ENCODE measurements around the gene TERT. TPM values are rescaled to one million over a fixed set of nuclear protein-coding genes. Genes with fewer than 3 reads are reported as not detected.

Gene TERT
- total RNA-seq, 2 donors from 2014 or later, result 3.5 to 16.6 TPM

- ATAC-seq (no peak), DNase-seq (ENCODE audit: low spot score in 2 of 2) (no peak)
- Mint-ChIP-seq H3K36me3 (no peaks in the 10 kb centered on the region), H3K9me3 (no peaks in the 10 kb centered on the region), H3K27ac (no peak overlapping the region)
Measured at GRCh38 chr5:1208743-1209488, 86.0 kb downstream of the TERT start.

- DNase-seq (ENCODE audit: low spot score in 2 of 2) (no peak), ATAC-seq (no peak)
- no peaks in the 10 kb centered on the region for H3K9me3 Mint-ChIP-seq
- no peak overlapping the region for H3K27ac Mint-ChIP-seq
- no peaks in the 10 kb centered on the region for H3K36me3 Mint-ChIP-seq
Measured at GRCh38 chr5:1208221-1208742, 86.6 kb downstream of the TERT start.

- H3K27ac Mint-ChIP-seq, result no peak overlapping the region
- H3K36me3 Mint-ChIP-seq, result no peaks in the 10 kb centered on the region
- ATAC-seq (no peak), DNase-seq (ENCODE audit: low spot score in 2 of 2) (no peak)
- no peaks in the 10 kb centered on the region for H3K9me3 Mint-ChIP-seq
Measured at GRCh38 chr5:1207555-1207954, 87.3 kb downstream of the TERT start.

DNA sequence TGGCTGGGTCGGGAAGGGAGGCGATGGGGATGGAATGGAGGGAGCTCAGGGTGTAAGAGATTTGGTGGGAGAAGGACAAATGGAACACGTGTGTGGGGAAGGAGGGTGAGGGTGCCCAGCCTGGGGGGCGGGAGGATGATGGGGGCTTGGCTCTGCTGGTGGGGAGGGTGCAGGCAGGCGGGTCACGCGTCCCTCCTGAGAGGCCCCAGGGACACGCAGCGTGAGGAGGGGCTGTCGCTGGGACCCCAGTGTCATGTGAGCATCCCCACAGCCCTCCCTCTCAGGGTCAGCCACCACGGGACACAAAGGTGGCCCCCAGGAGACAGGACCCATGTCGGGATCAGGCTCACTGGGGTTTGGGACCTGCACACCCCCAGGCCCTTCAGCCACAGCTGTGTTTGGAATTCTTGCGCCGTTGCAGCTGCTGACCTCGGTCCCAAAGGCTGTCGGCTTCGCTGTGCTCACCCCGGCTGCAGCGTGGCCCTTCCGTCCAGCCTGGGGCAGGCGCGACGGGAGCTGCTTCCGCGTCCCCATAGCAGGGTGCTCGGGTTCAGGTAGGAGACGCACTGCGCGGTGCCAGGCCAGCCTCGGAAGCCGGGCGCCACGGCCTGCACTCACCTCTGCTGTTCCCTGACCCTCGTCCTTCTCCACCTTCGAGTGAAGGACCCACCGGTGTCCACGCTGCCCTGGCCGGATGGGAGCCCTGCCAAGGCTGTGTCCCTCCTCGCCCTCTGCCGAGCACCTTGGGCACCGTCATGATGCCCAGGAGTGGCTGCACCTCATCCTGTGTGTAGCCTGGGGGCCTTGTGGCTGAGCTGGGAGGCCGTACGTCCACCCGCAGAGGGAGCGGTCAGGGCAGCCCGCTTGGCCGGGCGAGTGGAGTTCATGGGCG is 88.1 kb downstream of the TERT start:
- no peaks in the 10 kb centered on the region for H3K9me3 Mint-ChIP-seq
- ATAC-seq (no peak), DNase-seq (ENCODE audit: low spot score in 2 of 2) (no peak)
- H3K27ac Mint-ChIP-seq, result no peak overlapping the region
- H3K36me3 Mint-ChIP-seq, result no peaks in the 10 kb centered on the region

DNA sequence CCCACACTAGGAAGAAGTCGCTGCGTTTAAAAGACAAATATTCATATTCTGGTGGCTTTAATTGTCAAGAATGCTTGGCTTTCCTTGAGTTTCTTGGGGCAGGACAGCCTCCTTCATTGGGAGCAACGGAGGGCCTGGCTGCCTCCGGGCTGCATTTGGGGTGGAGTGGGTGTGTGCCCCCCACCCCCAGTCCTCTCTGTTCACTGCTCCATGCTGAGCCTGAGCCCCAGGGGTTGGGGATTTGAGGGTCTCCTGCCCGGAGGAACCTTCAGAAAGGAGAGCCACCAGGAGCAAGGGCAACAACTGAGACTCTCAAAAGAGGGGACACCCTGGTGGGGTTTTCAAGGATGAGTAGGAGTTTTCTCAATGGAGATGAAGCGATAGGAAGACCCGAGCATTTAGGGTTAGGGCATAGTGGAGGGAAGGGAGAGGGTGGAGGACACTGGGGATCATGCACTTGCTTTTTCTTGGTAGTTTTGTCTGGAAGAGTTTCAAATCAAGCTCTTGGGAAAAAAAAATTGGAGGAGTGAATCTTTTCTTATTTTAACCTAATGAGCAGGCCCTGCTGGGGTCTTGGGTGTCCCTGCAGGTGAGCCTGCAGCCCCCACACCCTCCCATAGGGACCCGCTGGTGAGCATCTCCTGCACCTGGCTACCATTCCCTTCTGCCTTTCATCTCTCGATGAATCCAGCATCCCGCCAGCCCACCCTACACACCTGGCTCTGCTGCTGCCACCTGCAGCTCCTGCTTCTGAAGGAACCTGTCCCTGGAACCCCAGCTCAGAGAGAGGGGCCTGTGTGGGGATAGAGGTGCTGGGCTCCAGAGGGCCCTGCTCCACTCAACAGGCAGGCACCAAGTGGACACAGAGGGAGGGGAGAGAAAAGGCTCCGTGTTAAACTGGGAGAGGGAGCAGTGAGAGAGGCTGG is 89.3 kb downstream of the TERT start:
- Mint-ChIP-seq H3K27ac (no peak overlapping the region), H3K36me3 (no peaks in the 10 kb centered on the region), H3K9me3 (no peaks in the 10 kb centered on the region)
- ATAC-seq, result no peak
- no peak for DNase-seq (ENCODE audit: low spot score in 2 of 2)

DNA sequence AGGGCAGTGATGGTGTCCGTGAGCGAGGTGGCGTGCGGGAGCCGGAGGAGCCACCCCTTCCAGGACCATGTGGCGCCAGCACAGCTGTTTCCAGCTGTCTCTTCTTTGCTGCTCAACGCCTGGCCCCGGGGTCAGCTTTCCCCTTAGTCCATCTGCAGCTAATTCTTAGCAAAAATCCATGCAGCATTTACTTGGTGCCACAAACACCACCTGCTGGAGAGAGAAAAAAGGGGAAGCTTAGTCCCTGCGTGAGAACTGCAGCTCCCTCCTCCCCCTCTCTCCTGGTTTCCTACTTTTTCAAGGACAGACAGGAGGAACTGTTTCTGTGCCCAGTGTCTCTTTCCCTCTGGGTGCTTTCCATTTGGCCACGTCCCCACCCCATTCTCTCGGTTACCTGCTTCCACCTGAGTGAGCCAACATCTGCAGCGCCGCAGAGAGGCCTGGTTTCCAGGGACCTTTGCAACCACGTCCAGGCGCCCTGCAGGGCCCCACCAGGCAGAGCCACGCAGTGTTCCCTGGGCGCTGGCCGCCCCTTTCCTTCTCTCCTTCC is 90.1 kb downstream of the TERT start:
- ATAC-seq (no peak), DNase-seq (ENCODE audit: low spot score in 2 of 2) (no peak)
- Mint-ChIP-seq H3K36me3 (no peaks in the 10 kb centered on the region), H3K9me3 (no peaks in the 10 kb centered on the region), H3K27ac (no peak overlapping the region)

DNA sequence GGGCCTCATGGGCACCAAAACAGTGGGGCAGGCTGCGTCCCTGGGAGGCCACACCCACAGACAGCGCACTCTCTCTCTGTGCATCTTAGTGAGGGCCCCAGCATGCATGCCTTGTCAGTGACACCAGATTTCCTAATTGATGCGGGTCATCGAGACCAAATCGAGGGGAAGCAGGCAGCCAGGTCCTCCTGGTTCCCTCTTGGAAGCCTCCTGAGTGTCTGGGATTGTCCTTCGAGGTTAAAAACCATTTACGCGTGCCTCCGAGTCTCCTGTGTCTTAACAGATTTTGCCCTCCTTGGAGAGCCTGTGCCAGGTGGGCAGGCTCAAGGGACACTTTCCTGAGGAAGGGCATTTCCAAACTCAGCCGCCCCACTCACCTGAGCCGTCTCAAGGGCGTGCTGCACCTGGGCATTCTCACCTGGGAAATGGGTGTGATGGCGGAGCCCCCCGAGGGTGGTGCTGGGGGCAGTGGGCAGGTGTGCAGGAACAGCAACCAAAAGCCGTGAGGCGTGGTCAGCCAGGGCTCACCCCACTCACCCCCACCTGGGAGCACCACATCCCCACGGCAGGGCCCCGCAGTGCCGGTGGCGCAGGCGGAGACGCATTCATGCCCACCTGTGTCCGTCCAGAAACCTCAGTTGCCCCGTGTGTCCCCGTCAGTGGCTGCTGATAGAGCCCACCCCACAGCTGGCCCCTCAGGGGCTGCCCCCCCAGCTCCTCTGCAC is 90.7 kb downstream of the TERT start:
- ATAC-seq (no peak), DNase-seq (ENCODE audit: low spot score in 2 of 2) (no peak)
- Mint-ChIP-seq H3K27ac (no peak overlapping the region), H3K9me3 (no peaks in the 10 kb centered on the region), H3K36me3 (no peaks in the 10 kb centered on the region)

DNA sequence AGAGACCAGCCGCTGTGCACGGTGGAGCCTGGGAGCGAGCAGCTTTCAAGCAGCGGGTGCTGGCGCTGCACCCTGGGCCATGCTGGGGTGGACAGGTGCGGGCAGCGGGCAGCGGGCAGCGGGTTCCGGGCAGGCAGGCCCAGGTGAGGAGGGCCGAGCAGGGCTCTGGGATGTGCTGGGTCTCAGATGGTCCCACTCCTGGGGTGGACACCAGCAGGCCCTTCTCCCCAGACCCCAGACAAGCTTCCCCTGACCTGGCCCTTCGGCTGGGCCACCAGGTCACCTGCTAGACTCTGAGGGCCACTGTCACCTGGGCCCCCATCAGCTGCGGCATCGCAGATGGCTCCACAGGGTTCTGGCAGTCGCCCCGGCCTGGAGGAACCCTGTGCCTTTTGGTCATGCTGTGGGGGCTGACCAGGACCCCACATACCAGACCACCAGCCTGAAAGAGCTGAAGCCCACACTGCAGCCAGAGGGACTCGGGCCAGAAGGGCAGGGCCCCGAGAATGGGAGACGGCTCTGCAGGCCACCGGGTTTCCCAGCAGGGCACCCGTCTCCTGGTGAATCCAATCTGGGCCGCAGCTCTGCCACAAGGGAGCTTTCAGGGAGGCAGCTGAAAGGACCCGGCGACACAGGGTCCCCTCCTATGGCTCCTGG is 91.4 kb downstream of the TERT start:
- H3K36me3 Mint-ChIP-seq, result no peaks in the 10 kb centered on the region
- DNase-seq (ENCODE audit: low spot score in 2 of 2) (no peak), ATAC-seq (no peak)
- H3K27ac Mint-ChIP-seq, result no peak overlapping the region
- H3K9me3 Mint-ChIP-seq, result no peaks in the 10 kb centered on the region

Other genes starting within 250 kb of the TERT start
- 10 to 100 TPM; 19.5 to 74.7 TPM for gene SLC12A7, start 183.0 kb downstream of the TERT start, total RNA-seq
- gene SLC6A19, start 93.5 kb downstream of the TERT start, total RNA-seq, result not detected
- not detected for gene SLC6A18, start 69.7 kb downstream of the TERT start, total RNA-seq
- gene CLPTM1L, start 50.0 kb upstream of the TERT start, total RNA-seq, result 10 to 100 TPM; 44.8 to 67.9 TPM
- gene SLC6A3, start 150.4 kb upstream of the TERT start, total RNA-seq, result not detected
- gene LPCAT1, start 228.9 kb upstream of the TERT start, total RNA-seq, result 10 to 100 TPM; 29.2 to 37.6 TPM